Chondrocyte (in vitro differentiated cells): ENCODE results near the gene GALNTL6. TPM values are rescaled to one million over a fixed set of nuclear protein-coding genes. Genes with fewer than 3 reads are reported as not detected.

ENCODE experiments used
- DNase-seq: peaks from one replicate; pipeline ENCODE4 v3.0.0; 2021; ENCODE audit warnings: mixed read lengths, low spot score
- H3K27ac Mint-ChIP-seq: one replicate; pipeline ENCODE4 v1.8.0; 2021; ENCODE audit warnings: mild to moderate bottlenecking, moderate library complexity, mixed read lengths; ENCODE audit not compliant: unreplicated experiment
- H3K27me3 Mint-ChIP-seq: 2 replicates; pipeline ENCODE4 v1.8.0; 2021; ENCODE audit warnings: low read depth, mixed read lengths
- H3K36me3 Mint-ChIP-seq: 2 replicates; pipeline ENCODE4 v1.8.0; 2021; ENCODE audit warnings: low read depth, mixed read lengths
- H3K4me1 Mint-ChIP-seq: 2 replicates; pipeline ENCODE4 v1.8.0; 2021; ENCODE audit warnings: low read depth, mild to moderate bottlenecking, mixed read lengths
- H3K4me3 Mint-ChIP-seq: one replicate; pipeline ENCODE4 v1.8.0; 2021; ENCODE audit warnings: mild to moderate bottlenecking, moderate library complexity, mixed read lengths; ENCODE audit not compliant: unreplicated experiment
- H3K9me3 Mint-ChIP-seq: 2 replicates; pipeline ENCODE4 v1.8.0; 2021; ENCODE audit warnings: low read depth, mixed read lengths
- CTCF ChIP-seq: fragments of 200-600 bp; sonication (generic); IDR thresholded peaks from 2 replicates; pipeline ENCODE4 v1.5.0; 2021; ENCODE audit warnings: antibody characterized with exemption, mild to moderate bottlenecking, moderate library complexity
- total RNA-seq: library from RNA; stranded (reverse); gene quantifications from 3 replicates; pipeline ENCODE4 v1.2.1, GENCODE V29; 2021

GALNTL6 gene
- total RNA-seq, 1 donor from 2014 or later: not detected

- peaks cover 7% of the 10 kb centered on the region for H3K9me3 Mint-ChIP-seq
- H3K27me3 Mint-ChIP-seq: peaks cover 5% of the 10 kb centered on the region
- no peak for DNase-seq
- no peaks in the 10 kb centered on the region for H3K36me3 Mint-ChIP-seq
- H3K4me1 Mint-ChIP-seq: no peaks in the 10 kb centered on the region
- TF ChIP-seq CTCF: peak; percentile 96
- no peak overlapping the region for H3K27ac Mint-ChIP-seq
- no peak overlapping the region for H3K4me3 Mint-ChIP-seq
Observed at GRCh38 chr4:172202480-172203076, 389.4 kb downstream of the GALNTL6 start.

GRCh38 chr4:172207258-172207657, 394.1 kb downstream of the GALNTL6 start:
- Mint-ChIP-seq H3K27me3 (peaks cover 5% of the 10 kb centered on the region), H3K36me3 (no peaks in the 10 kb centered on the region), H3K4me1 (no peaks in the 10 kb centered on the region), H3K27ac (no peak overlapping the region), H3K9me3 (no peaks in the 10 kb centered on the region), H3K4me3 (no peak overlapping the region)
- no peak for TF ChIP-seq CTCF
- DNase-seq: no peak

GRCh38 chr4:172207886-172208285, 394.7 kb downstream of the GALNTL6 start:
- Mint-ChIP-seq H3K9me3 (no peaks in the 10 kb centered on the region), H3K4me1 (no peaks in the 10 kb centered on the region), H3K4me3 (no peak overlapping the region), H3K27me3 (peaks cover 5% of the 10 kb centered on the region), H3K27ac (no peak overlapping the region), H3K36me3 (no peaks in the 10 kb centered on the region)
- TF ChIP-seq CTCF: no peak
- DNase-seq: no peak

- H3K36me3 Mint-ChIP-seq: no peaks in the 10 kb centered on the region
- no peaks in the 10 kb centered on the region for H3K9me3 Mint-ChIP-seq
- H3K27me3 Mint-ChIP-seq: peaks cover 4% of the 10 kb centered on the region
- H3K4me3 Mint-ChIP-seq: no peak overlapping the region
- no peak for DNase-seq
- TF ChIP-seq CTCF: no peak
- no peaks in the 10 kb centered on the region for H3K4me1 Mint-ChIP-seq
- no peak overlapping the region for H3K27ac Mint-ChIP-seq
Observed at GRCh38 chr4:172220679-172221078, 407.5 kb downstream of the GALNTL6 start.

GRCh38 chr4:172225457-172225856, 412.3 kb downstream of the GALNTL6 start:
- H3K4me3 Mint-ChIP-seq: no peak overlapping the region
- no peaks in the 10 kb centered on the region for H3K36me3 Mint-ChIP-seq
- TF ChIP-seq CTCF: no peak
- no peak overlapping the region for H3K27ac Mint-ChIP-seq
- DNase-seq: no peak
- no peaks in the 10 kb centered on the region for H3K4me1 Mint-ChIP-seq
- peaks cover 14% of the 10 kb centered on the region for H3K27me3 Mint-ChIP-seq
- no peaks in the 10 kb centered on the region for H3K9me3 Mint-ChIP-seq
